Smooth muscle cell (in vitro differentiated cells): ENCODE results near the gene OR2F1. TPM values are rescaled to one million over a fixed set of nuclear protein-coding genes. Genes with fewer than 3 reads are reported as not detected.

ENCODE experiments used
- DNase-seq: peaks from one replicate; lab custom pipeline; 2025; ENCODE audit not compliant: unreplicated experiment; lab: John Stamatoyannopoulos, UW
- H2AFZ ChIP-seq: fragments of 200-600 bp; sonication (generic); 2 replicates; pipeline ENCODE4 v1.6.0; 2016; ENCODE audit warnings: antibody characterized with exemption, low read depth, mild to moderate bottlenecking
- H3F3A ChIP-seq: fragments of 200-600 bp; sonication (generic); 2 replicates; pipeline ENCODE4 v1.6.0; 2017; ENCODE audit warnings: antibody characterized with exemption, low read depth
- H3K27ac ChIP-seq: fragments of 200-600 bp; sonication (generic); 2 replicates; pipeline ENCODE4 v1.5.1; 2016; ENCODE audit warnings: low read depth, mild to moderate bottlenecking
- H3K27me3 ChIP-seq: fragments of 200-600 bp; sonication (generic); 2 replicates; pipeline ENCODE4 v1.6.1; 2016; ENCODE audit warnings: low read depth, mild to moderate bottlenecking
- H3K36me3 ChIP-seq: fragments of 200-600 bp; sonication (generic); 2 replicates; pipeline ENCODE4 v1.5.1; 2016; ENCODE audit warnings: low read depth
- H3K4me1 ChIP-seq: fragments of 200-600 bp; sonication (generic); 2 replicates; pipeline ENCODE4 v1.5.1; 2016; ENCODE audit warnings: low read depth
- H3K4me2 ChIP-seq: fragments of 200-600 bp; sonication (generic); 2 replicates; pipeline ENCODE4 v1.6.0; 2016; ENCODE audit warnings: mild to moderate bottlenecking
- H3K4me3 ChIP-seq: fragments of 200-600 bp; sonication (generic); 2 replicates; pipeline ENCODE4 v1.5.1; 2016; ENCODE audit warnings: mild to moderate bottlenecking
- H3K79me2 ChIP-seq: fragments of 200-600 bp; sonication (generic); 2 replicates; pipeline ENCODE4 v1.6.0; 2016; ENCODE audit warnings: low read depth, mild to moderate bottlenecking
- H3K9ac ChIP-seq: fragments of 200-600 bp; sonication (generic); 2 replicates; pipeline ENCODE4 v1.6.0; 2016; ENCODE audit warnings: low read depth
- H3K9me3 ChIP-seq: fragments of 200-600 bp; sonication (generic); replicated peaks from 2 replicates; pipeline ENCODE4 v1.5.1; 2016; ENCODE audit warnings: low read depth
- H4K20me1 ChIP-seq: fragments of 200-600 bp; sonication (generic); 2 replicates; pipeline ENCODE4 v1.6.0; 2016; ENCODE audit warnings: low read depth
- CTCF ChIP-seq: fragments of 200-600 bp; sonication (generic); IDR thresholded peaks from 2 replicates; pipeline ENCODE4 v1.5.1; 2017; ENCODE audit warnings: borderline replicate concordance, mild to moderate bottlenecking, antibody characterized with exemption; ENCODE audit not compliant: insufficient read depth, poor library complexity, severe bottlenecking
- WGBS: methylation state at CpG from one replicate; pipeline ENCODE4 v1.1.7; 2016; ENCODE audit warnings: low lambda C conversion rate; 5-methylcytosine and 5-hydroxymethylcytosine counted together
- polyA plus RNA-seq: library from polyadenylated mRNA; unstranded; fragments of >200 nt; fragmentation: Nextera tagmentation; extraction: Ambion mirVana; gene quantifications from 2 replicates; pipeline ENCODE4 v1.2.1, GENCODE V29; 2016
- total RNA-seq: library from RNA; depleted of rRNA; stranded (reverse); fragments of >200 nt; gene quantifications from 2 replicates; pipeline ENCODE4 v1.2.3, GENCODE V29; 2014

The OR2F1 gene
- total and polyA plus RNA-seq, 2 experiments from 2014 or later: not detected

- H3K27ac ChIP-seq: no peak within 1 kb of the TSS
- no peak within 1 kb of the TSS for H3K9ac ChIP-seq
- 84% methylated on average over 4 of the region's 4 CpGs for WGBS
- TF ChIP-seq CTCF: no peak
- H3K4me2 ChIP-seq: no peak within 1 kb of the TSS
- no peaks in the 10 kb centered on the region for H3K36me3 ChIP-seq
- no peaks in the 10 kb centered on the region for H3K4me1 ChIP-seq
- H3K79me2 ChIP-seq: no peaks in the 10 kb centered on the region
- no peak within 1 kb of the TSS for H3K4me3 ChIP-seq
- DNase-seq: no peak
- H3K27me3 ChIP-seq: no peaks in the 10 kb centered on the region
- H3F3A ChIP-seq: no peaks in the 10 kb centered on the region
- H2AFZ ChIP-seq: no peak within 1 kb of the TSS
- no peaks in the 10 kb centered on the region for H4K20me1 ChIP-seq
- no peaks in the 10 kb centered on the region for H3K9me3 ChIP-seq
Observed at GRCh38 chr7:144000020-144000419, 45.4 kb downstream of the OR2F1 start, which contains the start of gene OR6B1. OR6B1 (plus strand) TSS chr7:144000320; CDS start chr7:144003997, 3,677 bp downstream.

- WGBS: 74% methylated on average over 3 of the region's 3 CpGs
- no peaks in the 10 kb centered on the region for H3K79me2 ChIP-seq
- no peaks in the 10 kb centered on the region for H3F3A ChIP-seq
- no peak for TF ChIP-seq CTCF
- no peaks in the 10 kb centered on the region for H3K9me3 ChIP-seq
- no peaks in the 10 kb centered on the region for H3K36me3 ChIP-seq
- no peaks in the 10 kb centered on the region for H4K20me1 ChIP-seq
- H2AFZ ChIP-seq: peak overlapping the region; percentile 82
- no peaks in the 10 kb centered on the region for H3K4me1 ChIP-seq
- DNase-seq: no peak
- no peak overlapping the region for H3K9ac ChIP-seq
- no peak overlapping the region for H3K4me2 ChIP-seq
- H3K27me3 ChIP-seq: no peaks in the 10 kb centered on the region
- H3K27ac ChIP-seq: no peak overlapping the region
- H3K4me3 ChIP-seq: no peak overlapping the region
Observed at GRCh38 chr7:144001543-144001942, 46.9 kb downstream of the OR2F1 start.

GRCh38 chr7:144004703-144005102 is 50.1 kb downstream of the OR2F1 start:
- H4K20me1 ChIP-seq: no peaks in the 10 kb centered on the region

More at GRCh38 chr7:144004703-144005102, 50.1 kb downstream of the OR2F1 start:
- no peak overlapping the region for H2AFZ ChIP-seq
- no peaks in the 10 kb centered on the region for H3K9me3 ChIP-seq
- no peaks in the 10 kb centered on the region for H3K79me2 ChIP-seq
- no peak for TF ChIP-seq CTCF
- H3K36me3 ChIP-seq: no peaks in the 10 kb centered on the region
- no peaks in the 10 kb centered on the region for H3K4me1 ChIP-seq
- no peaks in the 10 kb centered on the region for H3F3A ChIP-seq
- H3K4me3 ChIP-seq: no peak overlapping the region
- 87% methylated on average over 5 of the region's 5 CpGs for WGBS
- H3K9ac ChIP-seq: no peak overlapping the region
- H3K27me3 ChIP-seq: no peaks in the 10 kb centered on the region
- H3K4me2 ChIP-seq: no peak overlapping the region
- H3K27ac ChIP-seq: no peak overlapping the region
- no peak for DNase-seq
